HepG2 (cell line): ENCODE measurements around the gene ATOH8. TPM values are rescaled to one million over a fixed set of nuclear protein-coding genes. Genes with fewer than 3 reads are reported as not detected.

Experiments used
- ATAC-seq: fragments of 200-7000 bp; cut with Tn5 transposase; 3 replicates; pipeline ENCODE4 v1.9.1; 2020; ENCODE audit warnings: mild to moderate bottlenecking, moderate library complexity
- BruUV-seq: library from RNA; stranded (reverse); fragments of 400-500 nt; replicated peaks from 2 replicates; lab custom pipeline; 2021; lab: Mats Ljungman, UMichigan
- CTCF ChIA-PET: fragments of 300-600 bp; formaldehyde crosslinking; extraction: SDS; loops from one replicate; lab custom pipeline; 2021; ENCODE audit warnings: low total read pairs, inconsistent platforms, low intra/inter-chr PET ratio; lab: Yijun Ruan, JAX
- POLR2A ChIA-PET: fragments of 350-600 bp; sonication (Branson Sonifier 250); formaldehyde crosslinking; loops from one replicate; lab custom pipeline; 2020; ENCODE audit warnings: antibody characterized with exemption, inconsistent platforms; lab: Yijun Ruan, JAX
- DNase-seq: peaks from one replicate; pipeline ENCODE4 v3.0.0-alpha.2; 2015; ENCODE audit warnings: low spot score
- FAIRE-seq: peaks from 3 replicates; lab custom pipeline; 2011; peaks lifted over from hg19 to GRCh38; lab: Jason Lieb, UNC
- H2AFZ ChIP-seq: one replicate; pipeline ENCODE4 v1.6.1; 2011; ENCODE audit warnings: low read length, inconsistent platforms
- H3K27ac ChIP-seq: fragments of 300-600 bp; 3 replicates; pipeline ENCODE4 v1.8.0; 2011; ENCODE audit warnings: mixed run types, mild to moderate bottlenecking, mixed read lengths, low read length, inconsistent platforms; ENCODE audit not compliant: insufficient read depth; ENCODE audit errors: extremely low read length
- H3K27me3 ChIP-seq, 2 experiments: fragments of 200-600 bp in 1 of 2; 2 replicates in 1 of 2; 3 replicates in 1 of 2; pipeline versions ENCODE4 v1.6.0 to v1.8.0; 2011; ENCODE audit warnings: low read length in 2 of 2, mild to moderate bottlenecking in 2 of 2, moderate library complexity in 2 of 2, inconsistent platforms in 1 of 2; ENCODE audit not compliant: insufficient read depth in 2 of 2, control insufficient read depth in 1 of 2
- H3K36me3 ChIP-seq, 2 experiments: fragments of 200-600 bp in 1 of 2; replicated peaks in 1 of 2; 2 replicates in 1 of 2; 3 replicates in 1 of 2; pipeline versions ENCODE4 v1.5.1 to v1.8.0; 2011; ENCODE audit warnings: low read length in 2 of 2, inconsistent platforms in 1 of 2; ENCODE audit not compliant: insufficient read depth in 2 of 2, control insufficient read depth in 1 of 2
- H3K4me1 ChIP-seq: 2 replicates; pipeline ENCODE4 v1.5.1; 2012; ENCODE audit warnings: low read length, inconsistent platforms; ENCODE audit not compliant: insufficient read depth
- H3K4me2 ChIP-seq: 2 replicates; pipeline ENCODE4 v1.6.0; 2011; ENCODE audit warnings: low read depth, low read length, inconsistent platforms
- H3K4me3 ChIP-seq, 3 experiments: fragments of 200-600 bp in 1 of 3; sonication (generic), shearing (Covaris generic) in 1 of 3; replicated peaks in 1 of 3; 2 replicates each; pipeline ENCODE4 v1.5.1; 2011 to 2016; ENCODE audit warnings: low read length in 3 of 3, inconsistent platforms in 2 of 3, low read depth in 2 of 3, mild to moderate bottlenecking in 2 of 3, control low read depth in 1 of 3, mixed read lengths in 1 of 3; ENCODE audit not compliant: insufficient read depth in 1 of 3
- H3K79me2 ChIP-seq: one replicate; pipeline ENCODE4 v1.6.1; 2011; ENCODE audit warnings: low read length, inconsistent platforms; ENCODE audit not compliant: insufficient read depth
- H3K9ac ChIP-seq: 2 replicates; pipeline ENCODE4 v1.6.0; 2011; ENCODE audit warnings: mild to moderate bottlenecking, low read depth, low read length, inconsistent platforms; ENCODE audit not compliant: insufficient read depth
- H3K9me3 ChIP-seq: 2 replicates; pipeline ENCODE4 v1.5.1; 2012; ENCODE audit warnings: mild to moderate bottlenecking, low read length
- H4K20me1 ChIP-seq: 2 replicates; pipeline ENCODE4 v1.6.0; 2011; ENCODE audit warnings: inconsistent platforms, mild to moderate bottlenecking, low read length, moderate library complexity; ENCODE audit not compliant: insufficient read depth
- ETV5 ChIP-seq: IDR thresholded peaks from 2 replicates; pipeline ENCODE4 v1.6.1; 2018; ENCODE audit warnings: missing biosample characterization, missing genetic modification reagents, inconsistent platforms, borderline replicate concordance
- FOXJ3 ChIP-seq: sonication (generic); formaldehyde crosslinking; IDR thresholded peaks from 2 replicates; pipeline ENCODE4 v1.4.0; 2020; ENCODE audit warnings: missing genetic modification reagents, mild to moderate bottlenecking, borderline replicate concordance
- HES4 ChIP-seq: sonication (generic); formaldehyde crosslinking; IDR thresholded peaks from 2 replicates; pipeline ENCODE4 v1.9.0; 2021; ENCODE audit warnings: mild to moderate bottlenecking, missing genetic modification reagents, borderline replicate concordance
- NFE2L2 ChIP-seq: fragments of 150-350 bp; IDR thresholded peaks from 2 replicates; pipeline ENCODE4 v1.6.1; 2014; ENCODE audit warnings: low read length
- NR2F2 ChIP-seq: IDR thresholded peaks from 2 replicates; pipeline ENCODE4 v1.6.1; 2012; ENCODE audit warnings: low read depth, inconsistent platforms, borderline replicate concordance
- NR2F6 ChIP-seq, 2 experiments: IDR thresholded peaks; 2 replicates each; pipeline ENCODE4 v1.6.1; 2016; ENCODE audit warnings: antibody characterized with exemption in 1 of 2, mild to moderate bottlenecking in 1 of 2
- PHF8 ChIP-seq: sonication (generic); formaldehyde crosslinking; IDR thresholded peaks from 2 replicates; pipeline ENCODE4 v1.5.0; 2020; ENCODE audit warnings: missing genetic modification reagents
- RORA ChIP-seq: sonication (generic); formaldehyde crosslinking; IDR thresholded peaks from 2 replicates; pipeline ENCODE4 v1.5.0; 2020; ENCODE audit warnings: mild to moderate bottlenecking, missing genetic modification reagents, moderate library complexity
- TBP ChIP-seq: sonication (generic); formaldehyde crosslinking; IDR thresholded peaks from 2 replicates; pipeline ENCODE4 v1.5.0; 2020; ENCODE audit warnings: missing genetic modification reagents
- YY1 ChIP-seq: IDR thresholded peaks from 2 replicates; pipeline ENCODE4 v1.6.1; 2011; ENCODE audit warnings: low read length, low read depth, moderate library complexity, mild to moderate bottlenecking; ENCODE audit not compliant: insufficient read depth, insufficient replicate concordance
- ZBTB3 ChIP-seq: sonication (generic); formaldehyde crosslinking; IDR thresholded peaks from 2 replicates; pipeline ENCODE4 v1.4.0; 2020; ENCODE audit warnings: low read depth, mild to moderate bottlenecking, moderate library complexity, missing genetic modification reagents, borderline replicate concordance
- ZBTB37 ChIP-seq: sonication (generic); formaldehyde crosslinking; IDR thresholded peaks from 2 replicates; pipeline ENCODE4 v1.4.0; 2020; ENCODE audit warnings: mild to moderate bottlenecking, missing genetic modification reagents
- ZNF20 ChIP-seq: sonication (generic); formaldehyde crosslinking; IDR thresholded peaks from 2 replicates; pipeline ENCODE4 v1.4.0; 2020; ENCODE audit warnings: mild to moderate bottlenecking, moderate library complexity, missing genetic modification reagents
- ZNF549 ChIP-seq: sonication (generic); formaldehyde crosslinking; IDR thresholded peaks from 2 replicates; pipeline ENCODE4 v1.5.0; 2020; ENCODE audit warnings: missing genetic modification reagents
- ZNF629 ChIP-seq: sonication (generic); formaldehyde crosslinking; conservative IDR thresholded peaks from 2 replicates; pipeline ENCODE4 v1.5.0; 2020; ENCODE audit warnings: missing genetic modification reagents
- ZNF782 ChIP-seq: sonication (generic); formaldehyde crosslinking; IDR thresholded peaks from 2 replicates; pipeline ENCODE4 v1.4.0; 2020; ENCODE audit warnings: missing genetic modification reagents, mild to moderate bottlenecking, borderline replicate concordance
- ZSCAN12 ChIP-seq: sonication (generic); formaldehyde crosslinking; IDR thresholded peaks from 2 replicates; pipeline ENCODE4 v1.9.0; 2021; ENCODE audit warnings: mild to moderate bottlenecking, missing genetic modification reagents
- WGBS: methylation state at CpG from one replicate; pipeline ENCODE4 v1.1.6; 2017; ENCODE audit warnings: low lambda C conversion rate; 5-methylcytosine and 5-hydroxymethylcytosine counted together
- in situ Hi-C: cut with HindIII; loops from 2 replicates; pipeline ENCODE4 v1.10.0; 2017; ENCODE audit warnings: low pct_unique_long_range_greater_than_20kb; ENCODE audit not compliant: extremely low pct_ligation_motif_present
- intact Hi-C: fragments of 100-400 bp; cut with micrococcal nuclease; formaldehyde crosslinking; loops from one replicate; pipeline ENCODE4 v1.10.0; 2022; ENCODE audit not compliant: unreplicated experiment
- polyA plus RNA-seq, 8 experiments: library from polyadenylated mRNA; depleted of rRNA in 3 of 8; stranded (reverse) in 7 of 8; unstranded in 1 of 8; fragments of >200 nt; fragmentation: Illumina TruSeq in 4 of 8; extraction: Trizol in 4 of 8; gene quantifications; 2 replicates each; pipeline versions ENCODE4 v1.2.1 to v1.2.3, GENCODE V29; 2011 to 2016; ENCODE audit warnings: low read depth in 4 of 8, missing spikeins in 1 of 8, mixed read lengths in 1 of 8; ENCODE audit not compliant: insufficient read depth in 1 of 8
- total RNA-seq, 5 experiments: library from RNA; depleted of rRNA; stranded (reverse); fragments of >200 nt; fragmentation: Illumina TruSeq; extraction: Trizol; gene quantifications; 2 replicates each; pipeline ENCODE4 v1.2.3, GENCODE V29; 2016; ENCODE audit warnings: low read depth in 1 of 5

ATOH8 gene
- total and polyA plus RNA-seq, 2 of the 13 experiments (the other 11 are each of a cell fraction or from before 2014, with no cell fraction given), result 0.13 to 0.61 TPM

GRCh38 chr2:85771486-85771885 is 17.7 kb downstream of the ATOH8 start:
- Histone ChIP-seq H3K9ac (0 out of 2 replicates have a peak overlapping the region, but pooled peaks have one; percentile 48), H3K4me2 (peak overlapping the region; percentile 86), H3K79me2 (no peaks in the 10 kb centered on the region), H3K27ac (no peak overlapping the region), H3K9me3 (no peaks in the 10 kb centered on the region), H4K20me1 (no peaks in the 10 kb centered on the region), H3K4me3 (peak overlapping the region in 2 of 3 experiments; percentile 36 to 67; a peak in 3 of 6 replicates), H3K4me1 (peaks cover 56% of the 10 kb centered on the region), H3K27me3 (no peaks in the 10 kb centered on the region), H2AFZ (no peak overlapping the region), H3K36me3 (no peaks in the 10 kb centered on the region)
- ATAC-seq (no peak), DNase-seq (no peak), FAIRE-seq (peak; percentile 8)
- no TSS peak for BruUV-seq
- intact Hi-C loops, result no loop called here
- in situ Hi-C loops, result no loop called here
- WGBS, result 80% methylated on average over 4 of the region's 4 CpGs
- ChIA-PET POLR2A (interaction anchor here (1.3 to 3.1 kb wide), 5 partner anchors 10 to 42 kb away, joined by 3 to 11 read pairs (median 9); no protein-coding TSS in a partner anchor), CTCF (interaction anchor here (1.4 to 1.8 kb wide), 2 partner anchors 21 to 43 kb away, joined by 5 to 6 read pairs; no protein-coding TSS in a partner anchor)
- TF ChIP-seq TBP (CRISPR knock-in tag) (no peak), ZNF629 (CRISPR knock-in tag) (peak; percentile 79; the same call in 1 of the 2 replicates)

- H3K27me3 ChIP-seq, result no peaks in the 10 kb centered on the region
- TF ChIP-seq ZBTB37 (CRISPR knock-in tag) (no peak), FOXJ3 (no peak), ZNF20 (CRISPR knock-in tag) (no peak), PHF8 (CRISPR knock-in tag) (peak; percentile 39), ZBTB3 (no peak), NR2F2 (no peak), ZNF782 (CRISPR knock-in tag) (no peak), ZNF549 (CRISPR knock-in tag) (no peak), NFE2L2 (no peak), YY1 (no peak), ZSCAN12 (CRISPR knock-in tag) (no peak), ETV5 (no peak), NR2F6 (IDR thresholded peaks at IDR 0.05) (peak; percentile 74), NR2F6 (CRISPR knock-in tag; IDR thresholded peaks at IDR 0.05) (peak; percentile 94), HES4 (CRISPR knock-in tag) (no peak), RORA (CRISPR knock-in tag) (no peak)
Measured at GRCh38 chr2:85772019-85772745, 18.4 kb downstream of the ATOH8 start.

More at GRCh38 chr2:85772019-85772745, 18.4 kb downstream of the ATOH8 start:
- POLR2A ChIA-PET, result interaction anchor here (0.6 to 3.1 kb wide), 7 partner anchors 11 to 303 kb away, joined by 3 to 11 read pairs (median 5); partner anchors contain the start of gene ATOH8
- WGBS, result 1% methylated on average over 12 of the region's 37 CpGs
- peak; percentile 84 for ATAC-seq
- H3K36me3 ChIP-seq, result no peaks in the 10 kb centered on the region
- no peak overlapping the region for H3K27ac ChIP-seq
- FAIRE-seq, result peak; percentile 86
- no TSS peak for BruUV-seq
- peak overlapping the region; percentile 86 for H3K4me2 ChIP-seq
- no peak overlapping the region for H2AFZ ChIP-seq
- peak overlapping the region; percentile 48 for H3K9ac ChIP-seq
- H3K9me3 ChIP-seq, result no peaks in the 10 kb centered on the region
- CTCF ChIA-PET, result interaction anchor here (1.3 to 1.8 kb wide), 3 partner anchors 22 to 44 kb away, joined by 5 to 6 read pairs (median 6); no protein-coding TSS in a partner anchor
- H3K4me1 ChIP-seq, result peaks cover 60% of the 10 kb centered on the region
- in situ Hi-C loops (no loop called here), intact Hi-C loops (loop anchor here (1.0 to 2.0 kb wide), 3 partner anchors 19 to 34 kb away; partner anchors contain the start of gene ATOH8)
- H4K20me1 ChIP-seq, result no peaks in the 10 kb centered on the region
- H3K4me3 ChIP-seq, result peak overlapping the region; percentile 36 to 67 (median 43); a peak in 5 of 6 replicates
- no peaks in the 10 kb centered on the region for H3K79me2 ChIP-seq
- peak; percentile 97 for DNase-seq
